ENCODE measurements around the gene NAGLU.

DNA sequence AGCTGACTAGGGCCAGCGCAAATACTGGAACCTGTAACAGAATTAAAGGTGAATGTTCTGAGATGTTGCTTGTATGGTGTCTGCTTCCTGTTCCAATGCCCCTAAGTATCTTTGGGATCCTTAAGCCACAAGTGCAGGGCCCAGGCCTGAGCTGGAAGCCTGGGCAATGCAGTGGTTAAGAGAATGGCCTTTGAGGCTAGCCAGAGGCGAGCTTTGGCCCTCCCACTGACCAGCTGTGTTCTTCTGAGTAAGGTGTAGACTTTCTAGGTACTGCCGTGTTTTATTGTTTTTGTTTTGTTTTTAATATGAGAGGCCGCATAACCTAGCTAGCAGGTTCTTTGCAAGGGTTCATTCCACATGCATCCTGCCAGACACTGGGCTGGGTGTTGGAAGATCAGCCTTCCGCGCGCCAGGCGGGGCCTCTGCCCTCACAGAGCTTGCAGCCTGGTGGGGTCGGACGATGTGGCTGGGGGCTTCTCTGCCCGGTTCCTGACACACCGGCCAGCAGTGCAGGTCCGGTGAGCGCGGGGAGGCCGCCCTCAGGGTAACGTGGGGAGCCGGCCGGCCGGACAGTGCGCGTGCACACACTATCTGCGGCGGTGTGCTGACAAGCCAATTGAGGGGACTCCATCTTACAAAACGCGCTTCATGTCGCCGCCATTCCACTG, 30.3 kb downstream of the NAGLU start:
- TF ChIP-seq EZH2 (IDR thresholded peaks at IDR 0.05; ENCODE audit: borderline replicate concordance, low read length): no peak
- TF ChIP-seq, protein P1, sequence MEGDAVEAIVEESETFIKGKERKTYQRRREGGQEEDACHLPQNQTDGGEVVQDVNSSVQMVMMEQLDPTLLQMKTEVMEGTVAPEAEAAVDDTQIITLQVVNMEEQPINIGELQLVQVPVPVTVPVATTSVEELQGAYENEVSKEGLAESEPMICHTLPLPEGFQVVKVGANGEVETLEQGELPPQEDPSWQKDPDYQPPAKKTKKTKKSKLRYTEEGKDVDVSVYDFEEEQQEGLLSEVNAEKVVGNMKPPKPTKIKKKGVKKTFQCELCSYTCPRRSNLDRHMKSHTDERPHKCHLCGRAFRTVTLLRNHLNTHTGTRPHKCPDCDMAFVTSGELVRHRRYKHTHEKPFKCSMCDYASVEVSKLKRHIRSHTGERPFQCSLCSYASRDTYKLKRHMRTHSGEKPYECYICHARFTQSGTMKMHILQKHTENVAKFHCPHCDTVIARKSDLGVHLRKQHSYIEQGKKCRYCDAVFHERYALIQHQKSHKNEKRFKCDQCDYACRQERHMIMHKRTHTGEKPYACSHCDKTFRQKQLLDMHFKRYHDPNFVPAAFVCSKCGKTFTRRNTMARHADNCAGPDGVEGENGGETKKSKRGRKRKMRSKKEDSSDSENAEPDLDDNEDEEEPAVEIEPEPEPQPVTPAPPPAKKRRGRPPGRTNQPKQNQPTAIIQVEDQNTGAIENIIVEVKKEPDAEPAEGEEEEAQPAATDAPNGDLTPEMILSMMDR (conservative IDR thresholded peaks at IDR 0.05 in 1 of 2, IDR thresholded peaks at IDR 0.05 in 1 of 2; ENCODE audit: extremely low read depth in 1 of 2, insufficient read depth in 1 of 2, low read depth in 1 of 2, low read length in 2 of 2): no peak

Data from mammary epithelial cell (primary cell).